GM12891 (cell line): ENCODE data around the gene NUB1.

Experiments used
- POLR2A ChIP-seq: IDR thresholded peaks from 2 replicates; pipeline ENCODE4 v1.6.1; 2011; ENCODE audit warnings: low read depth, low read length, control low read depth
- POLR2AphosphoS5 ChIP-seq: IDR thresholded peaks from 2 replicates; pipeline ENCODE4 v1.6.1; 2011; ENCODE audit warnings: low read depth, low read length, control low read depth
- SPI1 ChIP-seq: IDR thresholded peaks from 2 replicates; pipeline ENCODE4 v1.6.1; 2011; ENCODE audit warnings: low read depth, low read length, control low read depth

- TF ChIP-seq POLR2AphosphoS5 (no peak), SPI1 (no peak), POLR2A (no peak)
Measured at GRCh38 chr7:151376218-151376902, 34.7 kb downstream of the NUB1 start.
